SK-N-SH (cell line): ENCODE results near the gene COL5A1.

Experiments
- CTCF ChIP-seq: fragments of 200-600 bp; sonication (generic); IDR thresholded peaks from 2 replicates; pipeline ENCODE4 v1.6.1; 2017; ENCODE audit warnings: antibody characterized with exemption, mild to moderate bottlenecking, moderate library complexity
- EP300 ChIP-seq, 2 experiments: IDR thresholded peaks; 2 replicates each; pipeline versions ENCODE4 v1.4.0 to v1.6.1; 2012; ENCODE audit warnings: borderline replicate concordance in 1 of 2, low read depth in 1 of 2, low read length in 1 of 2
- EZH2phosphoT487 ChIP-seq: fragments of 200-600 bp; sonication (generic); IDR thresholded peaks from 2 replicates; pipeline ENCODE4 v1.6.1; 2017; ENCODE audit warnings: low read depth, mixed run types, mild to moderate bottlenecking, antibody characterized with exemption, moderate library complexity, borderline replicate concordance
- FOXM1 ChIP-seq: IDR thresholded peaks from 2 replicates; pipeline ENCODE4 v1.4.0; 2012; ENCODE audit warnings: low read depth, mild to moderate bottlenecking
- MXI1 ChIP-seq: IDR thresholded peaks from 2 replicates; pipeline ENCODE4 v1.6.1; 2012; ENCODE audit warnings: mild to moderate bottlenecking, low read depth, low read length, improper control_type of control experiment
- POLR2AphosphoS5 ChIP-seq: IDR thresholded peaks from 2 replicates; pipeline ENCODE4 v1.6.1; 2012; ENCODE audit warnings: low read depth, low read length
- REST ChIP-seq: IDR thresholded peaks from 2 replicates; pipeline ENCODE4 v1.6.1; 2012; ENCODE audit warnings: mild to moderate bottlenecking, low read depth, low read length, moderate library complexity
- RFX5 ChIP-seq: IDR thresholded peaks from 2 replicates; pipeline ENCODE4 v1.6.1; 2012; ENCODE audit warnings: mild to moderate bottlenecking, improper control_type of control experiment, low read length
- SIN3A ChIP-seq: IDR thresholded peaks from 2 replicates; pipeline ENCODE4 v1.6.1; 2012; ENCODE audit warnings: low read depth, mild to moderate bottlenecking, low read length, moderate library complexity, borderline replicate concordance
- USF1 ChIP-seq: IDR thresholded peaks from 2 replicates; pipeline ENCODE4 v1.4.0; 2012; ENCODE audit warnings: low read depth, borderline replicate concordance

GRCh38 chr9:134747951-134748489 lies 106.4 kb downstream of the COL5A1 start:
- TF ChIP-seq SIN3A (no peak), USF1 (no peak), POLR2AphosphoS5 (no peak), CTCF (no peak), FOXM1 (no peak), EP300 (IDR thresholded peaks at IDR 0.05; ENCODE audit: borderline replicate concordance in 1 of 2, low read depth in 1 of 2, low read length in 1 of 2) (no peak), REST (no peak), MXI1 (no peak), RFX5 (no peak), EZH2phosphoT487 (no peak)
